ENCODE measurements around the gene CHKB.
A peak's percentile ranks its signal among the peaks of the same experiment; 100 is the strongest.

Gene CHKB

DNA sequence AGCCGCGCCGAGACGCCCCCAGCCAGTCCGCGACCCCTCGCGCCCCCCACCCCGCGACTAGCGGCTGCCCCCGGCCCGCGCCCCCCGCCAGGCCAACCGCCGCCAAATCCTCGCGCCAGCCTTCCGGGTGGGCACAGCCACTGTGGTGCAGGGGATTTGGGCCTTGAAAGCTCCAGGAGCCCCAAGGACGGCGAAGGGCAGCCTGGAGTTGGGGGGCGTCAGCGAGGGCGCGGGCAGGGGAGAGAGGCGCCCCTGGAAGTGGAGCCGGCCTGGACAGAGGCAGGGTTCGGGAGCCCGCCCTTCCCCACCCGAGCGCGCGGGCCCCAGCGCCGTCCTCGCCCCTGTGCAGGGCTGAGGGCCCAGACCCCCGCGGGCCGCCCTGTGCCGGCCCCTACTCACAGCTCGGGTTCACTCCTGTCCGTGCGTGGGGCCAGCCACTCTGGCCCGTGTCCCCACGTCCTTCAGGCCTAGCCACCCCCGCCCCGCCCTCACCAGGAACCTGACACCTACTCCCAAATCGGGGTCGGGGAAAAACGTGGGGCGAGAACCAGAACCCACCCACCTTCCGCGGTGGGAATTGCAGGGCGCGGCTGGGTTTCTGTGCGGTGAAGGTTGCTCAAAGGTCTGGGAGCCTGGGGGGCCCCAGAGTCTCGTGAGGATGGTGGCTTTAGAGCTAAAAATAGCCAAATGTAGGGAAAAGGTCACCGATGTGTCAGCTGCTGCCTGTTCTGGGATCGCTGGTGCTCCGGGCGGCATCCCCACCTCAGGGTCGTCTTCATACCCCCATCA, 4.5 kb downstream of the CHKB start, which contains the start of gene CPT1B:
CPT1B (minus strand) TSS at position 441 of the 789 bp plus-strand sequence. CDS start 512 bp downstream, outside the sequence.
- DNase-seq: no peak
- TF ChIP-seq POLR2A (IDR thresholded peaks at IDR 0.05; ENCODE audit: low read length) (no peak), GATA1 (IDR thresholded peaks at IDR 0.05; ENCODE audit: low read depth, low read length) (no peak)

DNA sequence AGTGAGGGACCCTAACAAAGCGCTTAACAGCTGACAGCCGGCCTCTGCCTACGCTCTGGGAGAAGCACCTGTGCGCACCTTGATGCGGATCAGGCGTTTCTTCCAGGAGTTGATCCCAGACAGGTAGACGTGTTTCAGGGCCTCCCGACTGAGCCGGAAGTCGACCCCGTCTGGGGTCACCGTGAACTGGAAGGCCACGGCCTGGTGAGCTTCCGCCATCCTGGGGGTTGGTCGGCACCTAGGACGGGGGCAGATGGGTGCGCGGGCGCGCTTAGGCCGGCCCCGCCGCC, 5.0 kb downstream of the CHKB start:
- TF ChIP-seq GATA1 (IDR thresholded peaks at IDR 0.05; ENCODE audit: low read depth, low read length) (no peak), POLR2A (IDR thresholded peaks at IDR 0.05; ENCODE audit: low read length) (no peak)
- no peak for DNase-seq

- DNase-seq: no peak
- TF ChIP-seq GATA1 (IDR thresholded peaks at IDR 0.05; ENCODE audit: low read depth, low read length) (no peak), POLR2A (IDR thresholded peaks at IDR 0.05; ENCODE audit: low read length) (no peak)
These were observed 5.6 kb downstream of the CHKB start for GRCh38 chr22:50576806-50577696.

- TF ChIP-seq POLR2A (IDR thresholded peaks at IDR 0.05; ENCODE audit: low read length) (no peak), GATA1 (IDR thresholded peaks at IDR 0.05; ENCODE audit: low read depth, low read length) (no peak)
- DNase-seq: peak; percentile 45 to 46
These were observed 6.6 kb downstream of the CHKB start for GRCh38 chr22:50576070-50576469.

GRCh38 chr22:50575426-50575941, 7.2 kb downstream of the CHKB start:
- TF ChIP-seq GATA1 (IDR thresholded peaks at IDR 0.05; ENCODE audit: low read depth, low read length): no peak
- no peak for TF ChIP-seq POLR2A (IDR thresholded peaks at IDR 0.05; ENCODE audit: low read length)
- DNase-seq: no peak

DNA sequence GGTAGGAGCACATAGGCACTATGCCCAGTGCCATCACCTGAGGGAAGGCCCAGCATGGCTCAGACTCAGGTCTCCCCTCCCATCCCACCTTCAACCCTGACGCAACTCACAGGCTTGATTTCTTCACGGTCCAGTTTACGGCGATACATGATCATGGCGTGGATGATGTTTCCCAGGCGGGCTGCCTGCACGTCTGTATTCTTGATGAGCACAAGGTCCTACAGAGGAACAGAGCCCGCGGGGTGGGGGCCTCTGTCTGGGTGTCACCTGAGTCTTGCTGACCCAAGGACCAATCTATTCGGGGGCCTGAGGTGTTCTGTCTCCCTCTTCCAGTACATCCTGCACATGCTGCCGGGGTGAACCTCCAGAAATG, 8.3 kb downstream of the CHKB start:
- no peak for TF ChIP-seq POLR2A (IDR thresholded peaks at IDR 0.05; ENCODE audit: low read length)
- TF ChIP-seq GATA1 (IDR thresholded peaks at IDR 0.05; ENCODE audit: low read depth, low read length): no peak
- no peak for DNase-seq

DNA sequence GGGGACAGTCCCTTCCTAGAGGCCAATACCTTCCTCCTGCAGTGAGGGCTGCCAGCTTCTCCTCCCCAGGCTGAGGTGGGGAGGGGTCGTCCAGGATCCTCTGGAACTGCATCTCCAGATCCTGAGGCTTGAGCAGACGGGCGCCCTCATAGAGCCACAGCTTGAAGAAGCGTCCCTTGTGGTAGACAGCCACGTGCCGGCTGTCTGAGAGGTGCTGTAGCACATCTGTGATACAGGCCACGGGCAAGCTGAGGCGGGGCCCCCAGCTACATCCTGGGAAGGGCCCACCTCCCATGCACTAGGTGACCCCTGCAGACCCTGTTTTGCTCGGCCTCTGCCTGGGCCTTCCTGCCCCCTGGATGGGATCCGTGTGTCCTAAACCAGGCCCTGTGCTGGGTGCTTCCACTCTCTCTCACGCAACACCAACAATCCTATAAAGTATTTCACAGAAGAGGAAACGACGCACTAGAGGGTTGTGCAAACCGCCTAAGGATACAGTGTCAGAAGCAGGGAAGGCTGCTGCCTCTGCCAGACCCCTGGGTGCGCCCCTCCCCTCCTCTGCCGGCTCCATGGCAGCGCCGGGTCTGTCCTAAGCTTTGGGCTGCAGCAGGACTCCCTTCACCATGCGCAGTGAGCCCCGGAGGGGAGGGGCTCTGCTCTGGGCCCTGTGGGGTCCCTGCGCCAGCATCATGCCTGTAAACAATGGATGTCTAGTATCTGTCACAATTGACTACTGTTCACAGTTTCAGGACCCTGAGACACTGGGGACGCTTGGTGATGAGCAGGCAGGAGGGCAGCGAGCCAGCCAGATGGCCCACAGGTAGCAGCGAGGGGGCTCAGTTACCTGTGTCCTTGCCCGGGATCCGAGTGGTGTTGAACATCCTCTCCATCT, 8.9 kb downstream of the CHKB start:
- DNase-seq: no peak
- TF ChIP-seq GATA1 (IDR thresholded peaks at IDR 0.05; ENCODE audit: low read depth, low read length) (no peak), POLR2A (IDR thresholded peaks at IDR 0.05; ENCODE audit: low read length) (no peak)

GRCh38 chr22:50572965-50573364, 9.7 kb downstream of the CHKB start:
- no peak for DNase-seq
- TF ChIP-seq GATA1 (IDR thresholded peaks at IDR 0.05; ENCODE audit: low read depth, low read length) (no peak), POLR2A (IDR thresholded peaks at IDR 0.05; ENCODE audit: low read length) (no peak)

- no peak for TF ChIP-seq POLR2A (IDR thresholded peaks at IDR 0.05; ENCODE audit: low read length)
- TF ChIP-seq GATA1 (IDR thresholded peaks at IDR 0.05; ENCODE audit: low read depth, low read length): no peak
- DNase-seq: no peak
These were observed 11.1 kb downstream of the CHKB start for GRCh38 chr22:50571264-50572175.

DNA sequence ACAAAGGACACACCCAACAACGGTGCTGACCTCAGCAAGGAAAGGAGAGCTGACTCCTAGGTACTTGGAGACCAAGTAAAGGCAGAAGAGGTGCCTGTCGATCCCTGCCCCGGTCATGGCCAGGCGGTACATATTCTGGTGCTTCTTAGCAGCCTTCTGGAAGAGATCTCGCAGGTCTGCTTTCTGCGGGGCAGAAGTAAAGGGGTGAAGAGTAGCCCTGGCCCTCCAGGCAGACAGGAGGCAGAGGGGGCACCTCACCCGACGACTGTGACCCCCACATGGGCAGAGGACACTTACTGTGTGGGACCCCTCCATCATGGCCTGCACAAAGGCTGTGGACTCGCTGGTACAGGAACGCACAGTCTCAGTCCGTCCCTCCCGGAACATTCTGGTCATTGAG, 11.8 kb downstream of the CHKB start:
- TF ChIP-seq POLR2A (IDR thresholded peaks at IDR 0.05; ENCODE audit: low read length): no peak
- no peak for TF ChIP-seq GATA1 (IDR thresholded peaks at IDR 0.05; ENCODE audit: low read depth, low read length)
- DNase-seq: no peak

- no peak for DNase-seq
- TF ChIP-seq GATA1 (IDR thresholded peaks at IDR 0.05; ENCODE audit: low read depth, low read length): no peak
- TF ChIP-seq POLR2A (IDR thresholded peaks at IDR 0.05; ENCODE audit: low read length): no peak
These were observed 12.6 kb downstream of the CHKB start for GRCh38 chr22:50569896-50570535.

GRCh38 chr22:50569041-50569459, 13.6 kb downstream of the CHKB start:
- DNase-seq: no peak
- TF ChIP-seq POLR2A (IDR thresholded peaks at IDR 0.05; ENCODE audit: low read length) (no peak), GATA1 (IDR thresholded peaks at IDR 0.05; ENCODE audit: low read depth, low read length) (no peak)
